ENCODE measurements around the gene MPZL1. TPM values are rescaled to one million over a fixed set of nuclear protein-coding genes. Genes with fewer than 3 reads are reported as not detected.
"Not testable (repeated sequence)": the region's sequence is repeated elsewhere in the genome, so short reads cannot be mapped to it uniquely, and the experiment has no call there.

MPZL1 gene
- total RNA-seq, 2 donors from 2014 or later = 112 to 144 TPM

GRCh38 chr1:167737169-167737568, 15.4 kb downstream of the MPZL1 start:
- peak overlapping the region in 1 of 2 donors; percentile 22 for H3K9ac ChIP-seq (ENCODE audit: low read depth in 2 of 2, low read length in 2 of 2)
- no peaks in the 10 kb centered on the region for H3K27me3 ChIP-seq
- TF ChIP-seq, protein P1, sequence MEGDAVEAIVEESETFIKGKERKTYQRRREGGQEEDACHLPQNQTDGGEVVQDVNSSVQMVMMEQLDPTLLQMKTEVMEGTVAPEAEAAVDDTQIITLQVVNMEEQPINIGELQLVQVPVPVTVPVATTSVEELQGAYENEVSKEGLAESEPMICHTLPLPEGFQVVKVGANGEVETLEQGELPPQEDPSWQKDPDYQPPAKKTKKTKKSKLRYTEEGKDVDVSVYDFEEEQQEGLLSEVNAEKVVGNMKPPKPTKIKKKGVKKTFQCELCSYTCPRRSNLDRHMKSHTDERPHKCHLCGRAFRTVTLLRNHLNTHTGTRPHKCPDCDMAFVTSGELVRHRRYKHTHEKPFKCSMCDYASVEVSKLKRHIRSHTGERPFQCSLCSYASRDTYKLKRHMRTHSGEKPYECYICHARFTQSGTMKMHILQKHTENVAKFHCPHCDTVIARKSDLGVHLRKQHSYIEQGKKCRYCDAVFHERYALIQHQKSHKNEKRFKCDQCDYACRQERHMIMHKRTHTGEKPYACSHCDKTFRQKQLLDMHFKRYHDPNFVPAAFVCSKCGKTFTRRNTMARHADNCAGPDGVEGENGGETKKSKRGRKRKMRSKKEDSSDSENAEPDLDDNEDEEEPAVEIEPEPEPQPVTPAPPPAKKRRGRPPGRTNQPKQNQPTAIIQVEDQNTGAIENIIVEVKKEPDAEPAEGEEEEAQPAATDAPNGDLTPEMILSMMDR (IDR thresholded peaks at IDR 0.05) = no peak
- H3K4me1 ChIP-seq = peaks cover 6% of the 10 kb centered on the region
- H3K36me3 ChIP-seq = no peaks in the 10 kb centered on the region
- peak overlapping the region; percentile 59 for H3K27ac ChIP-seq
- no peaks in the 10 kb centered on the region for H3K9me3 ChIP-seq
- peak; percentile 82 for DNase-seq
- intact Hi-C loops (cut with DNase I) = no loop called here
- no peak overlapping the region for H3K4me3 ChIP-seq

DNA sequence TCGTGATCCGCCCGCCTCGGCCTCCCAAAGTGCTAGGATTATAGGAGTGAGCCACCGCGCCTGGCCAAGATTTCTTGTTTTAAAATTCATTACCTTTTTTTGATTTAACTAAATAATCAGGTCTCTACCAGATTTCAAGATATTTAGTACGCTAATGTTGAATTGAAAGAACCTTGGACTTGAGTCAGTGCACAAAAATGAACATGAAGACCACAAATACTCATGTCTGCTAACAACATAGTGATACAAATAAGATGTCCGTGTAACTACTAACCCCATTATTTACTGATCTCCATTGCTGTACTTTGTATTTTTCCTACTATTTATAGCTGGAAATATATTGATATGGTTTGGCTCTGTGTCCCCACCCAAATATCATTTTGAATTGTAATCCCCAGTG, 16.4 kb downstream of the MPZL1 start:
- Histone ChIP-seq H3K4me3 (no peak overlapping the region), H3K9me3 (no peaks in the 10 kb centered on the region), H3K4me1 (peaks cover 6% of the 10 kb centered on the region), H3K36me3 (no peaks in the 10 kb centered on the region), H3K27ac (no peak overlapping the region), H3K9ac (ENCODE audit: low read depth in 2 of 2, low read length in 2 of 2) (no peak overlapping the region), H3K27me3 (no peaks in the 10 kb centered on the region)
- no peak for DNase-seq
- intact Hi-C loops (cut with DNase I) = no loop called here
- TF ChIP-seq, protein P1 (IDR thresholded peaks at IDR 0.05) = no peak

DNA sequence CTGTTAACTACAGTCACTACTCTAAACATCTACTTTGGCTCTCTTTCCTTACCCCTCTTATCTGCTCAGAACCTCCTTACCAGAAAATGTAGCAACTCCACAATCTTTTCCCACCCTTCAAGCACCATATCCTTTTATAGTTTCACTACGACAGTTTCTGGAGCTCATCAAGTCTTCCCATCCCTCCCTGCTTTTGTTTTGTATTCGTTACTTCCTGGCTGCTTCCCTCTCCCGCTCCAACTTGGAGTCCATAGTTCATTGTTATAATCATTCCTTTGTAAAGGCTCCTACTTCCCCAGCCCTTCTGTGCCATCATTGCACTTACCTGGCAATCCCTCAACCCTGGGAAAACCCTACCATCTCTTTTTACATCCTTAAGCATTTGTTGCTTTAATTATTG, 18.0 kb downstream of the MPZL1 start:
- peak; percentile 59 for DNase-seq
- intact Hi-C loops (cut with DNase I) = no loop called here
- TF ChIP-seq, protein P1 (IDR thresholded peaks at IDR 0.05) = no peak
- Histone ChIP-seq H3K4me3 (no peak overlapping the region), H3K27me3 (no peaks in the 10 kb centered on the region), H3K27ac (peak overlapping the region; percentile 78), H3K9ac (ENCODE audit: low read depth in 2 of 2, low read length in 2 of 2) (peak overlapping the region in 1 of 2 donors; percentile 69), H3K36me3 (no peaks in the 10 kb centered on the region), H3K4me1 (peaks cover 6% of the 10 kb centered on the region), H3K9me3 (no peaks in the 10 kb centered on the region)

DNA sequence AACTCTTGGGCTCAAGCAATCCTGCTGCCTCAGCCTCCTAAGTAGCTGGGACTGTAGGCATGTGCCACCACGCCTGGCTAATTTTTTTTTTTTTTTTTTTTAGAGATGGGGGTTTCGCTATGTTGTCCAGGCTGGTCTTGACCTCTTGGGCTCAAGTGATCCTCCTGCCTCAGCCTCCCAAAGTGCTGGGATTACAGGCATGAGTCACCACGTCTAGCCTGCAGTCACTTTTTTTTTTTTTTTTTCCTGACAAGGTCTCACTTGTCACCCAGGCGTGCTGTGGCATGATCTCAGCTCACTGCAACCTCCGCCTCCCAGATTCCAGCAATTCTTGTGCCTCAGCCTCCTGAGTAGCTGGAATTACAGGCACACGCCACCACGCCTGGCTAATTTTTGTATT, 19.3 kb downstream of the MPZL1 start:
- H3K27ac ChIP-seq; intact Hi-C loops (cut with DNase I); H3K4me1 ChIP-seq; DNase-seq; H3K27me3 ChIP-seq; H3K9ac ChIP-seq (ENCODE audit: low read depth in 2 of 2, low read length in 2 of 2); H3K9me3 ChIP-seq; H3K4me3 ChIP-seq; H3K36me3 ChIP-seq: not testable (repeated sequence)

GRCh38 chr1:167742392-167743057, 20.7 kb downstream of the MPZL1 start:
- H3K27ac ChIP-seq; DNase-seq; H3K4me3 ChIP-seq; H3K9ac ChIP-seq (ENCODE audit: low read depth in 2 of 2, low read length in 2 of 2); H3K36me3 ChIP-seq; H3K27me3 ChIP-seq; H3K9me3 ChIP-seq; intact Hi-C loops (cut with DNase I); H3K4me1 ChIP-seq: not testable (repeated sequence)

DNA sequence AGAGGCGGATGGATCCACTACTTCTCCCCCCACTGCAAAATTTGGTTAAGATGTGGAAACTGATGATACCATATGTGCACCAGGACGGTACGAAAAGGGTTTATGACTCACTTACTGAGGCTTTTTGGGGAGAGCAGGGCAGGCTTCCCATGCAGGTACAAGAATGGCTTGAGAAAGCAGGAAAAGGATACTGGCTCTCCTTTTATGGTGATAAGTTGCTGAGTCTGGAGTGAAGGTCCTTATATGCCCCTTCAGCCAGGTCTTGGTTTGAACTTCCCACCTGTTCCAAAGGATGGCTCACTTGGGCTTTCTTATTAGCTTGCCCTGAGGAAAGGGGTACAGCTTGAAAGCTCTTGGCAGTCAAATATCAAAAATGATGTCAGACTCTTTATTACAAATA, 23.1 kb downstream of the MPZL1 start:
- Histone ChIP-seq H3K4me3 (no peak overlapping the region), H3K4me1 (peaks cover 6% of the 10 kb centered on the region)

More for the DNA sequence above, 23.1 kb downstream of the MPZL1 start:
- intact Hi-C loops (cut with DNase I) = no loop called here
- H3K27ac ChIP-seq = no peak overlapping the region
- DNase-seq = no peak
- TF ChIP-seq, protein P1 (IDR thresholded peaks at IDR 0.05) = no peak
- no peaks in the 10 kb centered on the region for H3K27me3 ChIP-seq
- no peak overlapping the region for H3K9ac ChIP-seq (ENCODE audit: low read depth in 2 of 2, low read length in 2 of 2)
- H3K36me3 ChIP-seq = no peaks in the 10 kb centered on the region
- no peaks in the 10 kb centered on the region for H3K9me3 ChIP-seq
